Right atrium auricular region (tissue), 2 donors: ENCODE results near the gene CCM2L. TPM values are rescaled to one million over a fixed set of nuclear protein-coding genes. Genes with fewer than 3 reads are reported as not detected.

Experiments
- DNase-seq: peaks from one replicate; pipeline ENCODE4 v3.0.0-alpha.2; 2019; ENCODE audit warnings: low spot score
- H3K27ac ChIP-seq, 2 donors: fragments of 200-600 bp; sonication (generic); 1 replicate in 1 of 2; 2 replicates in 1 of 2; pipeline ENCODE4 v1.5.1; 2016 to 2019
- H3K27me3 ChIP-seq, 2 donors: fragments of 200-600 bp; sonication (generic); one replicate each; pipeline versions ENCODE4 v1.5.1 to v1.6.0; 2017 to 2019
- H3K36me3 ChIP-seq: fragments of 200-600 bp; sonication (generic); one replicate; pipeline ENCODE4 v1.5.1; 2016
- H3K4me1 ChIP-seq, 2 donors: fragments of 200-600 bp; sonication (generic); one replicate each; pipeline versions ENCODE4 v1.5.1 to v1.6.0; 2017 to 2019
- H3K4me3 ChIP-seq, 2 donors: fragments of 200-600 bp; sonication (generic); 1 replicate in 1 of 2; 2 replicates in 1 of 2; pipeline ENCODE4 v1.5.1; 2017 to 2019; ENCODE audit warnings: mild to moderate bottlenecking in 1 of 2, moderate library complexity in 1 of 2
- H3K9me3 ChIP-seq, 2 donors: fragments of 200-600 bp; sonication (generic); one replicate each; pipeline ENCODE4 v1.5.1; 2019
- total RNA-seq, 2 donors: library from RNA; depleted of rRNA; stranded (reverse); fragments of >200 nt; gene quantifications; one replicate each; pipeline ENCODE4 v1.1.0, GENCODE V29; 2016
- TF ChIP-seq, protein P1 (sequence below), 2 donors: fragments of 200-600 bp; sonication (generic); IDR thresholded peaks; one replicate each; pipeline ENCODE4 v1.5.1; 2019; ENCODE audit warnings: antibody characterized with exemption in 2 of 2

The CCM2L gene
- total RNA-seq, 2 donors from 2014 or later: 6.0 to 8.1 TPM

DNA sequence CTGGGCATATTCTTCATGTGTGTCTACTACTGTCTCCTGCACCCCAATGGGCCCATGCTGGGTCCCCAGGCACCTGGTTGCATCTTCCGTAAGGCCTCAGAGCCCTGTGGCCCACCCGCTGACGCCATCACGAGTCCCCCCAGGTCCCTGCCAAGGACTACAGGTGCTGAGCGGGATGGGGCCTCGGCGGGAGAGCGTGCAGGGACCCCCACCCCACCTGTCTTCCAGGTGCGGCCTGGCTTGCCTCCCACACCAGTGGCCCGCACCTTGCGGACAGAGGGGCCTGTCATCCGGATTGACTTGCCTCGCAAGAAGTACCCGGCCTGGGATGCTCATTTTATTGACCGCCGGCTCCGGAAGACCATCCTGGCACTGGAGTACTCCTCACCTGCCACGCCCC is 13.2 kb upstream of the CCM2L start:
- peaks cover 6% of the 10 kb centered on the region in 2 donors for H3K27me3 ChIP-seq
- no peak overlapping the region for H3K4me3 ChIP-seq
- DNase-seq: no peak
- no peaks in the 10 kb centered on the region for H3K36me3 ChIP-seq
- H3K27ac ChIP-seq: no peak overlapping the region
- H3K9me3 ChIP-seq: no peaks in the 10 kb centered on the region
- H3K4me1 ChIP-seq: peaks cover 0 to 4% of the 10 kb centered on the region in 2 donors
- TF ChIP-seq, protein P1, sequence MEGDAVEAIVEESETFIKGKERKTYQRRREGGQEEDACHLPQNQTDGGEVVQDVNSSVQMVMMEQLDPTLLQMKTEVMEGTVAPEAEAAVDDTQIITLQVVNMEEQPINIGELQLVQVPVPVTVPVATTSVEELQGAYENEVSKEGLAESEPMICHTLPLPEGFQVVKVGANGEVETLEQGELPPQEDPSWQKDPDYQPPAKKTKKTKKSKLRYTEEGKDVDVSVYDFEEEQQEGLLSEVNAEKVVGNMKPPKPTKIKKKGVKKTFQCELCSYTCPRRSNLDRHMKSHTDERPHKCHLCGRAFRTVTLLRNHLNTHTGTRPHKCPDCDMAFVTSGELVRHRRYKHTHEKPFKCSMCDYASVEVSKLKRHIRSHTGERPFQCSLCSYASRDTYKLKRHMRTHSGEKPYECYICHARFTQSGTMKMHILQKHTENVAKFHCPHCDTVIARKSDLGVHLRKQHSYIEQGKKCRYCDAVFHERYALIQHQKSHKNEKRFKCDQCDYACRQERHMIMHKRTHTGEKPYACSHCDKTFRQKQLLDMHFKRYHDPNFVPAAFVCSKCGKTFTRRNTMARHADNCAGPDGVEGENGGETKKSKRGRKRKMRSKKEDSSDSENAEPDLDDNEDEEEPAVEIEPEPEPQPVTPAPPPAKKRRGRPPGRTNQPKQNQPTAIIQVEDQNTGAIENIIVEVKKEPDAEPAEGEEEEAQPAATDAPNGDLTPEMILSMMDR (IDR thresholded peaks at IDR 0.05): no peak

DNA sequence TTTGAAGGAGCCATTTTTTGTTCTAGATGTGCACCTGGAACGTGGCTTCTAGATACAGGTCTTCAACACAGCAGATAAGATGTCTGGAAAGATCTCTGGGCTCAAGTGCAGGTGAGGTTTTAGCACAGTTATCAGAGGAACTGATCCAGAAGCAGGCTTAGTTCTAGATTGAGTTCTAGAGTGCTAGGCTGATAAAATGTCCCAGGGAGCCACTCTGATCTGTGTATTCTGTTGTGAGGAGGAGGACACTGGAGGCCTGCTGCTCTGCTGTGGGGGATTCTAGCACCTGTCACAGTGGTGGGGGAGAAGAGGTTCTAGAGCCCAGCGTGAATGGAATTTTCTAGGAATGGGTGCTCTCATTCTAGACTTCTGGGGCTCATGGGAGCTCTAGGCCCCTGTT is 12.0 kb upstream of the CCM2L start:
- Histone ChIP-seq H3K27ac (no peak overlapping the region), H3K27me3 (peaks cover 6% of the 10 kb centered on the region in 2 donors), H3K9me3 (no peaks in the 10 kb centered on the region), H3K4me1 (peaks cover 0 to 4% of the 10 kb centered on the region in 2 donors), H3K4me3 (no peak overlapping the region), H3K36me3 (no peaks in the 10 kb centered on the region)
- TF ChIP-seq, protein P1 (IDR thresholded peaks at IDR 0.05): no peak
- DNase-seq: no peak

DNA sequence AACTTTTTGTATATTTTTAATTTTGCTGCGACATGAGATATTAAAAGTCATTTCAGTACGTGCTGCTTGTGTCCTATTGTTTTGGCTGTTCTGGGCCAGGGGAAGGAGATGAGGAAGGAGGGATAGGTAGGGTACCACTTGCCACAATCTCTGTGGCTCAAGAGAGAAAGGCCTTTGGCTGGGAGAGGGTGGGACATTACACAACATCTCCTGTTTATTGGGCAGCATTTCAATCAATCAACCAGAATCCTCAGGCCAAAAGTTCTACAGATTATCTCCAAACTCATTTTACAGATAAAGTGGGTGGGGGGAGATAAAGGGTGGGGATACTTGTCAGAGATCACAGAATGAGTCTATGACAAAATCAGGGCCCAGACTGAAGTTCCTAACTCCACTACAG is 6.9 kb upstream of the CCM2L start:
- no peak for DNase-seq
- Histone ChIP-seq H3K4me3 (no peak overlapping the region), H3K4me1 (peaks cover 0 to 18% of the 10 kb centered on the region in 2 donors), H3K9me3 (no peaks in the 10 kb centered on the region), H3K36me3 (no peaks in the 10 kb centered on the region), H3K27me3 (no peaks in the 10 kb centered on the region), H3K27ac (no peak overlapping the region)
- TF ChIP-seq, protein P1 (IDR thresholded peaks at IDR 0.05): no peak

DNA sequence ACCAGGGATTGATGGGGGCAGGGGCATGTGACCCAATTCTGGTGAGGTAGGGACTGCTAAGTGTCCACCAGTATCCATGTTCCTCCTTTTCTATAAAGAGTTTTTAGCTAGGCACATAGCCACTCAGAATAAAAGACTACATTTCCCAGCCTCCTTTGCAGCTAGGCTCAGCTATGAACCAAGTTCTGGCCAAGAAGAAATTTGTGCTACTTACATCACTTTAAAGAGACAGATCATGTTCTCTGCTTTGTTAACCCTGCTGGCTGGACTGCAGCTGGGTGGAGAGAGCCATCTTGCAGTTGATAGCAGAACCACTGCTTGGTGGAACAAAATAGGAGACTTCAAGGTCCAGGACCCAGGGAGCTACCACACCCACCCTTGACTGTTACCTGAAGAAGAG is 5.3 kb upstream of the CCM2L start:
- no peak overlapping the region for H3K4me3 ChIP-seq
- TF ChIP-seq, protein P1 (IDR thresholded peaks at IDR 0.05): no peak
- no peaks in the 10 kb centered on the region for H3K36me3 ChIP-seq
- peaks cover 0 to 29% of the 10 kb centered on the region in 2 donors for H3K4me1 ChIP-seq
- no peak overlapping the region for H3K27ac ChIP-seq
- H3K27me3 ChIP-seq: no peaks in the 10 kb centered on the region
- H3K9me3 ChIP-seq: no peaks in the 10 kb centered on the region
- no peak for DNase-seq

DNA sequence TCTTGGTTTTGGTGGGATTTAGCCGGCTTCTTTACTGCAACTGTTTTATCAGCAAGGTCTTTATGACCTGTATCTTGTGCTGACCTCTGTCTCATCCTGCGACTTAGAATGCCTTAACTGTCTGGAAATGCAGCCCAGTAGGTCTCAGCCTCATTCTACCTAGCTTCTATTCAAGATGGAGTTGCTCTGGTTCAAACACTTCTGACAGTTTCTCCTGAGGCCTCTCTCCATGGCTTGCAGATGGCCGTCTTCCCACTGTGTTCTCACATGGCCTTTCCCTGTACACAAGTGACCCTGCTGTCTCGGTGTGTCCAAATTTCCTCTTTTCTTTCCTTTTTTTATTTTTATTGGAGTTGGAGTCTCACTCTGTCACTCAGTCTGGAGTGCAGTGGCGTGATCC is 4.2 kb upstream of the CCM2L start:
- no peak overlapping the region for H3K27ac ChIP-seq
- DNase-seq: no peak
- no peak overlapping the region for H3K4me3 ChIP-seq
- H3K36me3 ChIP-seq: no peaks in the 10 kb centered on the region
- TF ChIP-seq, protein P1 (IDR thresholded peaks at IDR 0.05): no peak
- no peaks in the 10 kb centered on the region for H3K27me3 ChIP-seq
- H3K9me3 ChIP-seq: no peaks in the 10 kb centered on the region
- peaks cover 0 to 29% of the 10 kb centered on the region in 2 donors for H3K4me1 ChIP-seq
